HG03159 (cell line): ENCODE data around the gene EHBP1.
"Not testable (repeated sequence)": the region's sequence is repeated elsewhere in the genome, so short reads cannot be mapped to it uniquely, and the experiment has no call there.

ENCODE experiments used
- ATAC-seq: cut with Tn5 transposase; IDR thresholded peaks from one replicate; pipeline ENCODE4 v1.9.1; 2021; ENCODE audit warnings: mild to moderate bottlenecking, moderate library complexity; ENCODE audit not compliant: unreplicated experiment

The EHBP1 gene

DNA sequence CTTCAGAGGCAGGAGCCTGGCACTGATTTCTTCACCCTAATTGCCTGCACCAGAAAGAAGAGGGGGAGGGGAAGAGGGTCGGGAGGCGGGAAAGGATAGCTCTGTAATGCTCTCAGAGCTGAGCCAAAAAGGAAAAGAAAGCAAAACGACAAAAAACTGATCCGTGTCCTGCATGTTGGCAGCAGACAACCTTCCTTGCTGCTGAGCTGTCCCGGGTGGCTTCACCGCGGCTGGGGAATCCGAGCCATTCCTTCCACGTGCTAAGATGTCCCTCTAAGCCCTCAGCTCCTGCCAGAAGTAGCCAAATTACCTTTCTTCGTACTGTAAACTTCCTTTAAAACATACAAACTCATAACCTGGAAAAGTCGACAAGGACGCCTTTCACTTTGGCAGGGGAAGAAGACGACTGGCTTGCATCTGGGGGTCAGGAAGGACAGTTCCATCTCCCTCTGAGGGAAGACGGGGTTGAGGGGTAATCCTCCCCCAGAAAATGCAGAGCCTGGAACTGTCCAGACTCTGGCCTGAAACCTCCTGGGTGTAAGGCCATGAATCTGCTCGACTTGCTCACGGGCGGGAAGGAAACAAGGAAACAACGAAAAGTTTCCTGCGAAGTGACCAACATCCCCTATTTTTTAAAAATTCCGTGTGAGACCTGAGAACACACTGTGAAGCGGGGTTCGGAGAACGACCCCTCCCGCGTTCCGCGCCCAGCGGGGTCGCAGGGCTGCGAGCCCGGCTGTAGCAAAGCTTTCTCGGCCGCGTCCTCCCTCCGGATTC is 352.8 kb downstream of the EHBP1 start:
- ATAC-seq = no peak

GRCh38 chr2:63058921-63059792 is 353.6 kb downstream of the EHBP1 start:
- no peak for ATAC-seq

DNA sequence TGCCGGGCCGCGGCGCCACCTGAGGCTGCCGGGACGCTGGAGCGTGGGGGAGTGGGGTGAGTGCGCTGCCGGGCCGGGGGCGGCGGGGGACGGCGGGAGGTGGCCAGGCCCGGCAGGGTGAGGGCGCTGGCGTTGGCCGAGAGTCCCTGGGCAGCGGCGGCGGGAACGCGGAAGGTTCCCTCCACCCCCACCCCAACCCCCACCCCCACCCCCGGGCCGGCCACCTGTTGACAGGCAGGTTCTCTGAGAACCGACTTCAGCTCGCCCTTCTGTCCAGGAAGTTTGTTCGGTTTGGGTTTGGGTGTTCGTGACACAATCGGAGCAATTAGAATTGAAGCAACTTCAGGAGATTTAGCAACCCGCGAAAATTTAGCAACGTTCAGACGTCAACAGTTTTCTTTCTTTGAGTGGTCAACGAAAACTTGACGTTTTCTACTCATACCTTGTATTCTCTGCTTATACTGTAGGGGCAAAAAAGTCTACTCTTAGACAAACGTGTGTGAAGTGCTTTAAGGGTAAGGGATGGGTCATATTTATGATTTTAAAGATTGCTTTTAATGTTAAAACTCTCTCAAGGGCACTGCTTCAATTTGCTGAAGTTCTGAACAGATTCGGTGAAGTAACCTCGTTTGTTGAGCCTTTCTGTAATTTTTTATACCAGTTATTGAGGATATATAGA is 354.4 kb downstream of the EHBP1 start:
- ATAC-seq = no peak

GRCh38 chr2:63060472-63060991 is 355.0 kb downstream of the EHBP1 start:
- ATAC-seq = no peak

GRCh38 chr2:63064197-63064596 is 358.7 kb downstream of the EHBP1 start:
- ATAC-seq = no peak

GRCh38 chr2:63064661-63065060 is 359.1 kb downstream of the EHBP1 start:
- no peak for ATAC-seq

DNA sequence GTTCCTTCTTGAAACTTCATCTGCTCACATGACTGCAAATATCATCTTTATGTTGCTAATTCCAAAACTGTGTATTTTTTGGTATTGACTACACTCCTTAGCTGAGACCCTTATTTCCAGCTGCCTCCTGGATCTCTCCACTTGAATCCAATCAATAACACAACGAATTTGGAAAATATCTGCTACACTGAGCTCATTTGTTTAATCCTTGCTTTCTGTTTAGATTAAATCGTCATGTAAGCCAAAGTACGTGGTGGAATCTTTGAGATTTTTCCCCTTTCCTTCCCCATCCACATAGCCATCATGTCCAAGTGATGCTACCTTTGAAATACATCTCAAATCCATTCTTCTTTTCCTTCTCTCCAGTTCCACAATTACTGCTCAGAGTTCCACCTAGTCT is 360.8 kb downstream of the EHBP1 start:
- no peak for ATAC-seq

DNA sequence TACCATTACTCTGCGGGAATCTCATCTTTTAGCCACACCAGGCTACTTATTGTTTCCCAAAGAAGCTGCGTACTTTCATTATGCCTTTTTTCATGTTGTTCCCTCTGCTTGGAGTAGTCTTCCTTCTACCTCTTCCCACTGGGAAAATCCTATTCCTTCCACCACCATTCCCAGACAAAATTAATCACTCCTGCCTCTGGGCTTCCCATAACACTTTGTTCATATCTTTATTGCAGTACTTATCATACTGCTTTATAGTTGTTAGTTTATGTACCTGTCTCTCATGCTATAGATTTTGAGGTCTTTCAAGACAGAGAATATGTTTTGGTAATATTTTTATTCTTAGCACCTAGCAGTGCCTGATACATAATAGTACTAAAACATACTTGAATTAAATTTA is 361.3 kb downstream of the EHBP1 start:
- no peak for ATAC-seq

GRCh38 chr2:63071664-63072063 is 366.2 kb downstream of the EHBP1 start:
- ATAC-seq = no peak

DNA sequence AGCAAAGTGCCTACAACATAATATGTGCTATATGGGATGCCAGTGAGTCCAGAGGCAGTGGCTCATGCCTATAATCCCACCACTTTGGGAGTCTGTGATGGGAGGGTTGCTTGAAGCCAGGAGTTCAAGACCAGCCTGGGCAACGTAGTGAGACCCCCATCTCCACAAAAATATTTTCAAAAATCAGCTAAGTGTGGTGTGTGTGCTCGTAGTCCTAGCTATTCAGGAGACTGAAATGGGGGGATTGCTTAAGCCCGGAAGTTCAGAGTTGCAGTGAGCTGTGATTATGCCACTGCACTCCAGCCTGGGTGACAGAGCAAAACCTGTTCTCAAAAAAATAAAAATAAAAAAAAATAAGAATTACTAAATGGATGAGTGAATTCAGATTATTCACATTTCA is 368.5 kb downstream of the EHBP1 start:
- no peak for ATAC-seq

DNA sequence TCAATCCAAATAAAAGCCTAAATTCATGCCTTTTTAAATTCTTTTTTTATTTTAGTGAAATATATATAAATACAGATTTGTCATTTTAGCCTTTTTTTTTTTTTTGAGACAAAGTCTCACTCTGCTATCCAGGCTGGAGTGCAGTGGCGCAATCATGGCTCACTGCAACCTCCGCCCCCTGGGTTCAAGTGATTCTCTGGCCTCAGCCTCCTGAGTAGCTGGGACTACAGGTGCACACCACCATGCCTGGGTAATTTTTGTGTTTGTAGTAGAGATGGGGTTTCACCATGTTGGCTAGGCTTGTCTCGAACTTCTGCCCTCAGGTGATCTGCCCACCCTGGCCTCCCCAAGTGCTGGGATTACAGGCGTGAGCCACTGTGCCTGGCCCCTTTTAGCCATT is 368.9 kb downstream of the EHBP1 start:
- not testable (repeated sequence) for ATAC-seq

DNA sequence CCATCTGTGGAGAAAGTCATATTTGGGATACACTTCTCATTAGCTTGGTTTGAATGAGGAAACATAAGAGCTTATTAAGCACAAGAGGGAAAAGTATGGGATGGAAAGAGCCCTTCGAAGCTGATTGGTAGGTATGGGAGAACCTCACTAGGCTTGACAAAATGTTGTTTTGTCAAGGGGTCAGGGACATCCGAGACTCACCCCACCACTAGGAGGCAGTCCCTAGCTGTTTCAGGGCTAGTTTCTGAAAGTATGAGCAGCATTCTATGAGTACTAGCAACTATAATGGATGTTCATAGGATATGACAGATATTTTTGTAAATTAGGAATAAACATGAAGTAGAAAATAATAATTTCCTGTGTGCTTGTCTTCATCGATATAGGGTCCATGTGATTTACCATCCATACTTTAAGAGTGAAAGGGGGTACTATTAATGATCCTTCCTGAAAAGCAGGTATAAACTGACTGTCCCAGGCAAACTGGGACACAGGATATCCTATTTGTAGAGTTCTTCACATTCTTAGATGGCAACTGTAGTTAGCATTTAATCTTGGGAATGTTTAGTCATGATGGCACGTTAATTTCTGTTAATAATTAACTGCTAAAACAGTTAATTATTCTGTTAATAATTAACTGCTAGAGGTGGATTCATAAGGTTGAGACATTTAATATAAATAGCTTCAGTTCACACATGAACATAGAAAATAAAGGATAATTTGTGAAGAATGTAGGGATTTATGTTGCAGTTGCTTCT is 373.5 kb downstream of the EHBP1 start:
- no peak for ATAC-seq

- no peak for ATAC-seq
These were observed 375.9 kb downstream of the EHBP1 start for GRCh38 chr2:63081404-63081803.

- no peak for ATAC-seq
These were observed 381.2 kb downstream of the EHBP1 start for GRCh38 chr2:63086687-63087086.

DNA sequence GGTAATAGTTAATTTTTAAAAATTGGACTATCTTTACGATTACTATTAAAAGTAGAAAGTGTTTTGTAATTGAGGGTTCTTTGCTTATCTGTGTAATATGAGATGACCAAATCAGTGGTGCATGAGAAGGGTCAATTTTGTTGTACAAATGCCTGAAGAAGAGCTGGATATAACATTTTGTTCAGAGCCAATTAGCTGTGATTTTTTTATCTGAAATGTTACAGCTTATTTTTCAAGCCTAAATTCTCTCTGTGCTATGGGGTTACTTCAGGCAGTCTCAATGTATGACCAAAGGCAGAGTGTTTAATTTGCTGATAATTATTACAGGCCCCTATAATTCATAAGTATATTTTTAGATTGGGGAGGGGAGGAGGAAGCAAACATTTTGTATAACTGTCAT is 386.9 kb downstream of the EHBP1 start:
- ATAC-seq = no peak

GRCh38 chr2:63092857-63093256 is 387.3 kb downstream of the EHBP1 start:
- ATAC-seq = no peak

DNA sequence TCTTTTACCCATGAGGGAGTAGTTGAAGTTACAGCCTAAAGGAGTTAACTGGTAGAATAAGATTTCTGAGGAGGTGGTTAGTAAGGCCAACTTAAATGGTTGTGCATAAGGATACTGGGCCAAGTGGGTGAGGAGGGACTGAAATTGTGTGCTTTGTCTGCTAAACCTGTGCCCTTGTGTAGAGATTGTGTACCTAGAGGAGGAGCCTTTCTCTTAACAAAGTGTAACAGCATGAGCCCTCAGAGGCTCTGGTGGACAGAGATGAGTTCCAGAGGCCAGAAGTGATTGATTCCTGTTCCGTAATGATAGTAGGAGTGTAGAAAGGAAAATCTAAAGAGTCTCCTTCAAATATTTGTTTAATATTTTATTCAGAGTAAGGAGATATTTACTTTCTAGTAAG is 388.0 kb downstream of the EHBP1 start:
- ATAC-seq = no peak
